ENCODE measurements around the gene DKK3.

Gene DKK3

GRCh38 chr11:11982461-11982860 lies 26.0 kb downstream of the DKK3 start:
- no peak for TF ChIP-seq CTCF (IDR thresholded peaks at IDR 0.05)

- TF ChIP-seq CTCF (IDR thresholded peaks at IDR 0.05), result no peak
These were observed 26.6 kb downstream of the DKK3 start for GRCh38 chr11:11981840-11982239.

GRCh38 chr11:11981364-11981763 lies 27.1 kb downstream of the DKK3 start:
- no peak for TF ChIP-seq CTCF (IDR thresholded peaks at IDR 0.05)

GRCh38 chr11:11980841-11981308 lies 27.6 kb downstream of the DKK3 start:
- TF ChIP-seq CTCF (IDR thresholded peaks at IDR 0.05), result no peak

- no peak for TF ChIP-seq CTCF (IDR thresholded peaks at IDR 0.05)
These were observed 28.2 kb downstream of the DKK3 start for GRCh38 chr11:11980200-11980599.

GRCh38 chr11:11979488-11980117 lies 28.8 kb downstream of the DKK3 start:
- TF ChIP-seq CTCF (IDR thresholded peaks at IDR 0.05), result no peak

GRCh38 chr11:11978792-11979487 lies 29.5 kb downstream of the DKK3 start:
- TF ChIP-seq CTCF (IDR thresholded peaks at IDR 0.05), result no peak
